HL-60 (cell line): ENCODE results near the gene MRPL1.
"Not testable (repeated sequence)": the region's sequence is repeated elsewhere in the genome, so short reads cannot be mapped to it uniquely, and the experiment has no call there.

ENCODE experiments used
- DNase-seq, 2 experiments: peaks; one replicate each; pipeline ENCODE4 v3.0.0-alpha.2; 2010 to 2020; ENCODE audit warnings: low read depth in 1 of 2, low spot score in 1 of 2
- H3K27ac ChIP-seq: fragments of 250-450 bp; sonication (Bioruptor Pico); replicated peaks from 2 replicates; pipeline ENCODE4 v1.5.1; 2020; ENCODE audit warnings: mild to moderate bottlenecking, moderate library complexity
- H3K27me3 ChIP-seq: fragments of 250-450 bp; sonication (Bioruptor Pico); 2 replicates; pipeline ENCODE4 v1.5.1; 2021; ENCODE audit warnings: mild to moderate bottlenecking, moderate library complexity; ENCODE audit not compliant: insufficient read depth, poor library complexity, severe bottlenecking
- H3K4me3 ChIP-seq: replicated peaks from 2 replicates; pipeline ENCODE4 v1.5.1; 2011; ENCODE audit warnings: mild to moderate bottlenecking, control low read depth, low read length; ENCODE audit not compliant: insufficient read depth
- CTCF ChIP-seq: IDR thresholded peaks from one replicate; pipeline ENCODE4 v1.5.1; 2011; ENCODE audit warnings: low read length, control low read depth, inconsistent platforms; ENCODE audit not compliant: insufficient read depth
- GABPA ChIP-seq: IDR thresholded peaks from 2 replicates; pipeline ENCODE4 v1.6.1; 2012; ENCODE audit warnings: low read depth
- POLR2AphosphoS5 ChIP-seq: IDR thresholded peaks from 2 replicates; pipeline ENCODE4 v1.6.1; 2012; ENCODE audit warnings: low read depth
- REST ChIP-seq: IDR thresholded peaks from 2 replicates; pipeline ENCODE4 v1.6.1; 2012; ENCODE audit warnings: low read depth; ENCODE audit not compliant: insufficient replicate concordance
- SPI1 ChIP-seq: IDR thresholded peaks from 2 replicates; pipeline ENCODE4 v1.6.1; 2012; ENCODE audit warnings: low read depth, mild to moderate bottlenecking, borderline replicate concordance

The MRPL1 gene

GRCh38 chr4:77930876-77931275 lies 68.2 kb downstream of the MRPL1 start:
- Histone ChIP-seq H3K27me3 (no peaks in the 10 kb centered on the region), H3K4me3 (no peak overlapping the region), H3K27ac (no peak overlapping the region)
- DNase-seq: no peak
- TF ChIP-seq SPI1 (no peak), CTCF (no peak), GABPA (no peak), REST (no peak), POLR2AphosphoS5 (no peak)

GRCh38 chr4:77931452-77932135 lies 69.0 kb downstream of the MRPL1 start:
- Histone ChIP-seq H3K27ac (no peak overlapping the region), H3K27me3 (no peaks in the 10 kb centered on the region), H3K4me3 (no peak overlapping the region)
- TF ChIP-seq GABPA: no peak
- no peak for TF ChIP-seq POLR2AphosphoS5
- DNase-seq: no peak

- H3K4me3 ChIP-seq: no peak overlapping the region
- TF ChIP-seq SPI1 (no peak), CTCF (no peak), GABPA (no peak), POLR2AphosphoS5 (no peak), REST (no peak)
- H3K27ac ChIP-seq: no peak overlapping the region
- H3K27me3 ChIP-seq: no peaks in the 10 kb centered on the region
- no peak for DNase-seq
Observed at GRCh38 chr4:77938560-77938959, 75.9 kb downstream of the MRPL1 start.

GRCh38 chr4:77945929-77946328 lies 83.3 kb downstream of the MRPL1 start:
- H3K27ac ChIP-seq, H3K27me3 ChIP-seq, DNase-seq, H3K4me3 ChIP-seq: not testable (repeated sequence)

GRCh38 chr4:77950203-77950602 lies 87.6 kb downstream of the MRPL1 start:
- no peak for DNase-seq
- Histone ChIP-seq H3K27me3 (no peaks in the 10 kb centered on the region), H3K27ac (no peak overlapping the region), H3K4me3 (no peak overlapping the region)
- TF ChIP-seq POLR2AphosphoS5: no peak
- TF ChIP-seq SPI1: no peak
- no peak for TF ChIP-seq GABPA
- TF ChIP-seq REST: no peak
- no peak for TF ChIP-seq CTCF
